T follicular helper cell (primary cell): ENCODE data around the gene KRT80.
A peak's percentile ranks its signal among the peaks of the same experiment; 100 is the strongest.

Experiments used
- DNase-seq: peaks from one replicate; pipeline ENCODE4 v3.0.0-alpha.2; 2020; ENCODE audit warnings: low read depth

The KRT80 gene

DNA sequence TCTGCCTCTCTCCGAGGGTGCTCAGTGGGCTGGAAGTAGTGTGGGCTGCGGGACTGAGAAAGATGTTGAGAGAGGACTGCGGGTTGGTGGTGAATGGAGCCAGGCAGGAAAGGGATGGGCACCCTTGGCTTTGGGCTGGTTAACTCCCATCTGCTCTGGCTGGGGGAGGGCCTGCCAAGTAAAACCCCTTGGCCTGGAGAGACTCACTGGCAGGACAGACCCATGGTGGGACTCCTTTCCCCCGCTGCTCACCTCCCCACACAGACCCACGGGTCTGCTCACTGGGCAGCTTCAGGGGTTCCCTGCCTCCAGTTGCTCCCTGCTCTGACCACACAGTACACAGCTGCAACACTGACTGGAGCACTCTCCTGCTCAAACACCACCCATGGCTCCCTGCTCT, 54.1 kb downstream of the KRT80 start:
- no peak for DNase-seq

DNA sequence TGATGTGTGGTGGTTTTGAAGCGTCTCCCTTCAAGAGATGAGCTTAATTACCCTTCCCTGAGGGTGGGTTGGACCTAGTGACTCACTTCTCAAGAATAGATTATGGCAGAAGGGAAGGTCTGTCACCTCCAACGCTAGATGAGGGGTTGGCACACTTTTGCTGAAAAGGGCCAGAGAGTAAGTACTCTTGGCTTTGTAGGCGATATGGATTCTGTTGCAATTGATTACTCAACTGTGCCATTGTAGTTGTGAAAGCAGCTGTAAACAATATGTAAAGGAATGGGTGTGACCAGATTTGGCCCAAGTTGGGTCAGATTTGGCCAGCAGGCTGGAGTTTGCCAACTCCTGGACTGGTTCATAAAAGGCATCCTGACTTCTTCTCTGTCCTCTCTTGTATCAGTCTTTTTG, 59.1 kb downstream of the KRT80 start:
- DNase-seq = no peak

DNA sequence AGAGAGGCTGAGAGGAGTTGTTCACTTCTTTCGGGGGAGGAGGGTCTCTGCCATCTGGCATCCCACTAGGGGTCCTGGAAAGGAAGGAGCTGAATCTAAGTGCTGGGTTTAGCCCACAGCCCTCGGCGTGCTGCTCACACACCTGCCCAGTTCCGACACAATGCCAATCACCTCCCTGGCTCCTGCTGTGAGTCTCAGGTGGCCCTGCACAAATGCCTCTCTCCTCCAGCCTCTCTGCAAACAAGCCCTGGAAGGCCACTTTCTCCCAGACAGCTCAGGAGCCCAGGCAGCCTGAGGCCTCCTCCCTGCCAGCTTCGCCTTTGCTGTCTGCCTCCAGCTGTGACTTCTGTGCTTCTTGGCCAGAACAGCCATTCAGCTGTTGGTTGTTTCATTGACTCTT, 61.1 kb downstream of the KRT80 start:
- DNase-seq = no peak

DNA sequence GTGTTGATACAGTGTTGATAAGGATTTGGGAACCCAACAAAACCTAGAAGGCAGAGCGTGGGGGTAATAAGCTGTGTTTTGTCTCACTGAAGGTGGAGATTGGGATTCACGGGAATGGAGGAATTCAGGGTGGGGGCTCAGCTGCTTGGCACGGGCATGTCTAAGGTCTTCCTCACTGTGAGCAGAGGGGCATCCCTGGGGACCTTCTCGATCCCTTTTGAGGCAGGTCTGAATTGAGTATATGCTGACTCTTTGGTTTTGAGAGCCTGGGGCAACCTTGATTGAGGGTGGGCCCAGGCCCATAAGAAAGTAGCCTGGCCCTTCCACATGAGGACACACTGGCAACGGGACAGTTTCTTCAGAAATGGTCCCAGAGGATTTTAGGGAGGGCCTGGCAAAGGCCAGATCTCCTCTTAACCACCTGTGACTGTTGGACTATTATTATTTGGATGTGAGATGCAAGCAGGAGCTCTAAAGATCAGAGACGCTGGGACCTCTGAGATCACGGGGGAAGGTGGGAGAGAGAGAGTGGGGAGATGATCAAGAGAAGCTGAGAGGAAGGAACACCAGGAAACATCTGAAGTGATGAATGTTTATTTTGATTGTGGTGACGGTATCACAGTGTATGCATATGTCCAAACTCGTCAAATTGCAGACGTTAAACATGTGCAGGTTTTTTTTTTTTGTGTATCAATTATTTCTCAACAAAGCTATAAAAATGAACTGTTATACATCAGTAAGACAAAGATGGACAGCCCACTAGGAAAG, 63.9 kb downstream of the KRT80 start:
- no peak for DNase-seq

DNA sequence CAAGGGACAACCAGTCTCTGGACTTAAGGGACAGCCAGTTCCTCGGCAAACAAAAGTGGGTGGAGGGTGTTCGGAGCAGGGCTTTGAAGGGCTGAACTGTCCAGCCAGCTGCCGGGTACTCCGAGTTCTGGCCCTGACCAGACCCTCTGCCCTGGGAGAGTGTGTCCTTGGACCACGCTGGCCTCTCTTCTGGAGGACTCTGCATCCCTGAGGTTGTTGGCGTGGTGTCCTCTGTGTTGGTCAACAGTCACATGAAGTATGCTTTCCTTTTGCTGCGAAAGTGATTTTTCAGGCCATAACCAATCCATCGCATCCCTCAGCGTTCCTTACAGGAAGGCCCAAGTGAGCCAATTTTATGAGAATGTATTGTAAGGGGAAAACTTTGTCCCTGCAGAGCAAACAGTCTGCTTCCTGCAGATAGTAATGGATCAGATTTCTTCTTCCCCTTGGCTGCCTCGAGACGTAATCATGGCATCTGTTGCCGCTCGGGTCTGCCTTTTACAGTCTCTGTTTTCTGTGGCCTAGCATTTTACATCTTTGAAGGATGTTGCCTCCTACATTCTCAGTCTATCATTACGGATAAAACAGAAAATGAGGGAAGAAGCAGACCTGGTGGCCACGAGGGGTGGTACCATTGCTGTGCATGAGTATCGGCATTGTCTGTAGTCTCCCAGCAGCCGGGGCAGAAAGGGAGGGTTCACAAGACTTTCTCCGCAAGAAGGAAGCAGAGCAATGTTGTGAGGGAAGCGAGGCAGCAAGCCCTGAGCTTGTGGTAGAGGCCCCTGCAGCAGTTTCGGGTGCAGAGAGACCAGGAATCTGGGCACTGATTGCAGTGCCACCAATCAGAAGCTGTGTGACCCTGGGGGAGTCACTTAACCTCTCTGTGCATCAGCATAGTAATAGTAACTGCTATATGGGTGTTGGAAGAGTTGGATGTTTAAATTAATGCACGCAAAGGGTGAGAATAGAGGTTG, 64.9 kb downstream of the KRT80 start:
- no peak for DNase-seq

DNA sequence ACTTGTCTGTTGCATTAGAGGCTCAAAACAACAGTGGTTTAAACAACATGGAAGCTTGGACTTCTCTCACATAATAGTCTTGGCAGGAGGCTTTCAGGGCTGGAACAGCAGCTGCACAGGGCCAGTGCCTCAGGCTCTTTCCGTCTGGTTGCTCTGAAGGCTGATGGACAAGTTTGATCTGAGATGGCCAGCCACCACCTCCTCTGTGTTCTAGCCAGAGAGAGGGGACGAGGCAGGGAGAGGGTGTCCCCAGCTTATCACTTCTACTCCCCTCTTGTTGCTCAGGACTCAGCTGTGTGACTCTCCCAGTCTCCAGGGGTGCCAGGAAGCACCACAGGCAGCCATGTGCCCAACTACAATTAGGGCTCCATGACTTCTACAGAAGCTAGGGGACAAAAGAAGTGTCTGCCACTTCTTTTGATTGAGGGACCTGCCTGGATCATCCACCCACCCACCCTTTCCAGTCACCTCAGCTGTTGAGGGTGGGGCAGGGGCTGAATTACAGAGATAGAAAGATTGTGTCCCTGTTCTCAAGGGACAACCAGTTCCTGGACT, 65.7 kb downstream of the KRT80 start:
- no peak for DNase-seq

DNA sequence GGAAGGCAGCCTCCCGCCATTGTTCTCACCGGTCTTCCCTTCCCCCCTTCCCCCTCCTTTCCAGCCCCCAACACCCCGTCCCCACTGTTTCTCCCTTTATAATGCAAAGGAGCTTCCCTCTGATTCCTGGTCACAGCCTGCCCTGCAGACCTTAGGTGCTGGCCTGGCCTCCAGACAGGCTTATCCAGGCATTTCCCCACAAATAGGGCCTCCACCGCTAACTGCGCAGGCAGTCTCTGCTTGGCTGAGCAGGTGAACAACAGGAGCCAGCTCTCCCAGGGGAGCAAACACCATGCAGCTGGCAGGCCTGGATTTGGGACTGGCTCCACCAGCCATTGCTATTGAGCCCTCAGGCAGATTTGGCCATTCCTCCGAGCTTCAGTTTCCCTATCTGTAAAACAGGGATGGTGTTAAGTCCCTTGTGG, 66.3 kb downstream of the KRT80 start:
- DNase-seq = no peak

DNA sequence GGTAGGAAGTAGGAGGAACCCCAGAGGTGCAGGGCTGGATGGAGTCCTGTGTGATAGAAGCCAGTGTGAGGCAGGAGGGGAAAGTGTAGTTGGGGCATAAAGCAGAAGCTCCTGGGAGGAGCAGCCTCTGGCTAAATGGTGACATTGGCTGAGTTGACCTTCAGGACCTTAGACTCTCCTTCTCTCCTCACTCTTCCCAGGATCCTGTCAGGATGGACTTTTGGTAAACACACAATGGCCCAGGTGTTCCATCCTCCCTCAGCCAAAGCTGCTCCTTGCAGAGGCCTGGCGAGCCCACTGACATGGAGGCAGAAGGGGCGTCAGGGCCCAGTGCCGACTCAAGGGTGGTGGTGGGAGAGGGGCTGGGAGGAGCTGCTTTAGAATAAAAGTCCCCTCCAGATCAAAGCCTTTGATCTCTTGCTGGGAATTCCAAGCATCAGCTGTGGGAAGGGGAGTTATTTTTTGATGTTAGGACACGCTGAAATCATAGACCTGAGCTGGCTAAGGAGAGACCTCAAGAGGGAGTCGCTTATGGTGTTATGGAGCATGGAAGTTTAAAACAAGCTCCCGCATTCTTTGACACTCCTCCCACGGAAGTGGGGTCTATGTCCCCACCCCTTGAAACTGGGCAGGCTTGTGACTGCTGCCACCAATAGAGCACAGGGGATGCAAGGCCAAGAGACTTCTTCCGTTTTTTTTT, 68.2 kb downstream of the KRT80 start:
- DNase-seq = no peak

DNA sequence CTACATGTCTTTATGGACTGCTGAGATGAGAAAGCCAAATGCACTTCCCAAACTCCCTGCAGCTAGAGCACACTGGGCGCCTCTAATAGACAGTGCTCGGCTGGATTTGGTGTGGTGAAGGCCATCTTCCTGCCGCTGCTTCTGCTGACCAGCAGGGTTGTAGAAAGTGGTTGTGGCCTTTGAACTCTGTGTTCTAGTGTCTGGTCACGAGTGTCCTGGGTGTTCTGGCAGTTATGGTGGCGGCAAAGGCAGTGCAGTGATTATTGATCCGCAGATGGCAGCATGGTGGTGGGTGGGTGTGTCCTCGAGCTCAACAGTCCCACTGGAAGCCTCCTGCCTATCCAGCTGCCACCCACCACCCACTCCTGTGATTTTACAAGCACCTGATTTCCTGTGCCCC, 68.9 kb downstream of the KRT80 start:
- no peak for DNase-seq

DNA sequence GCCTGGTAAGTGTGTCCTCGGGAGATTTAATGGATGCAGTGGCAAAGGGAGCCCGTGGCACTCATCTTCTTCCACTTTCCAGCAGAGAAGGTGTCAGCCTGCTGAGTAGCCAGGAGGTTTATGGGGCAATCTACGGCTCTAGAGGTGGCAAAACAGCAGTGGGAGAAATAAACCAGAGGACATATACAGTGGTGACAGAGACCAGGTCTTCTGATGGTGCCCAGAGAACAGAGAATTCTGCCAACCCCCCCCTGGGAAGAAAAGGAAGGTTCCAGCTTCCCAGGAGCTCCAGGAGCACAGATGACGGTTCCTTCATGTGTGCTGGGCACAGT, 69.3 kb downstream of the KRT80 start:
- DNase-seq = no peak

DNA sequence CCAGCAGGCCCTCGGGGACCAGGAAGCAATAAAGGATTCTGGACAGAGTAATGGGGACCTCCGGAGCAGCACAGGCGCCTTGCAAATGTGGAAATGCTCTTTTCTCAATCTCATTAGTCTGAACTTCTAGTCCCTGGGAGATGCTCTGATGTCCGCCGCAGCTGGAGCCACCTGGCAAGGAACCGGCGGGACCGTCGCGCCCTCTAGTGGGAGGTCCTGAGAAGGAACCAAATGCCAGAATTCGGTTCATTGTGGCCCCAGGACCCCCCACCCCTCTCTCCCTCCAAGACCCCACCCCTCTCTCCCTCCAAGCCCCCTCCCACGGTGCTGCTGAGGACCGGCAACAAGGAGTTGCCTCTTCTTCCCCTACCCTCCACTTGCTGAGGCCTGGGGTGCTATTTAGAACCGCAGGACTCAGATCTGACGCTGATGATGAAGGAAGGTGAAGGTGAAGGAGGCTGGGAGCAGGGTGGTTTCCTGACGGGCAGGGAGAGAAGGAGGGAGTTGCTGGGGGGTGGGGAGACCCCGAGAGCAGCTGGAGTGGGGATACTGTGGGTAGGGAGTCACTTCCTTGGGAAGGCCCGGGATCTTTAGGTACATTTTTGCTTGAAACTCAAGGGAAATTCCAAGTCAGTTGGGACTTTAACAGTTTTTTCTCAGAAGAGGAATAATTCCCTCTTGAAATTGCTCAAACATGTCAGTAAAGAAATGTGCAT, 69.8 kb downstream of the KRT80 start:
- DNase-seq = peak; percentile 40

DNA sequence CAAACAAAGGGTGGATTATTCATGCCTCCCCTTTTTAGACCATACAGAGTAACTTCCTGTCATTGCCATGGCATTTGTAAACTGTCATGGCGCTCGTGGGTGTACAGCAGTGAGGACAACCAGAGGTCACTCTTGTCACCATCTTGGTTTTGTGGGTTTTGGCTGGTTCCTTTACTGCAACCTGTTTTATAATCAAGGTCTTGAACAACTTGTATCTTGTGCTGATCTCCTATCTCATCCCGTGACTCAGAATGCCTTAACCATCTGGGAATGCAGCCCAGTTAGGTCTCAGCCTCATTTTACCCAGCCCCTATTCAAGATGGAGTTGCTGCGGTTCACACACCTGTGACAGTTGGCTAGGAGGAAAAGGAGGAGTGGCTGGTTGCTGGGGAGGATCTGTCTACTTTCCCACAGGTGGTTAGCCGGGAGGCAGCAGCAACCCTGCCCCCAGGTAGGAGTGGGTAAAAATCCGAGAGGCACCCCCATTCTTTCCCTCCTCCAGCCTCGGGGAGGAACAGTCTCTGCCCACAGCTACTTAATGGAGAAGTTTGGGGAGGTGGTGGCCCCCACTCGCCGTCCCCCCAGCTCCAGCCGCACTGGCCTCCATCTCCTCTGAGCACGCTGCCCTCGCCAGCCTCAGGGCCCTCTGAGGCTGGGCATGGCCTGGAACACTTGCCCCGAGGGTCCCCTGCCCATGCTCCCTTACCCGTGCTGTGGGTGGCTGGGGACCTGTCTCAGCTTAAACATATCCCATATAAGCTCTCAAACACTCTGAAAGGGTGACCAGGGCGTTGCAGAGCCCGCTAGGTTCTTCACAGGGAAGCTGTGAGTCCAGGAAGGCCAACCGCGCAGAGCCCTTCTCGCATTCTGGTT, 70.6 kb downstream of the KRT80 start:
- no peak for DNase-seq

DNA sequence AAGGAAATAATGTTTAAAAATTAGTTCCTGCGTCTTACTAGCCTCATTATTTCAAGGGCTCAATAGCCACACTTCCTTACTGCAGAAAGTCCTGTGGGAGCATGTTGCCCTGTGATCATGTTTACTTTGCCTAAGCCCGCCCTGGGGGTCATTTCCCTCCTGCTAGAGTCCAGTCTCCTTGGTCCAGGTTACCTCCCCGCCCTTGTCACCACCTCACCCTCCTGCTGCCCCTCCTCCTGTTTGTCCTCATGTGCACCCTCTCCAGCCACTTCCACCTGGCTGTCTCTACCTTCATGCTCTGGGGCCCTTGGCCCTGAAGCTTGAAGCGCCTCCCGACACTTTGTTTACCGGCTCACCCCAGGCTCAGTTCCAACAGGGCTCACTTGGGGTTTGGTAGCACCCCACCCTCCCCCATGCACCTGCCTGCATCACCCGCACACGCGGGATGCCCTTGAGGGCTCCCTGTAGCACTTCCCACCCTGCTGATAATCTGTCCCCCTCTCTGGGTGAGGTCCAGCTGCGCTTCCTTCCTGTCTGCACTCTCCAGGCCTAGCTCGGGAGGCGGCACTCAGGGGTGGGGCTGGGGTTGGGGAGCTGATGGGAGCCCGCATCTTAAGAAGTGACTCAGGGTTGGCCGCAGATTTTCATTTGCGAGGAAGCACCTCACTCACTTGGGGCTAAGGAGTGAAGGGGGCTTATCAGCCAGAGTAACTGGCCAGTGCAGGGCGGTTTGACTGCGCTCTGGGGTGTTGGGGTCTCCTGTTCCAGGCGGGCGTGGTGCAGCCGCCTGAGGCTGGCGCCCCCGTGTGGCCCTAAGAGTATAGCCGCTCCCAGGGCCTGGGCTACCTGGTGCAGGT, 72.2 kb downstream of the KRT80 start:
- peak; percentile 9 for DNase-seq
